Measurements from ENCODE around the gene ZNF490.
"Not testable (repeated sequence)": the region's sequence is repeated elsewhere in the genome, so short reads cannot be mapped to it uniquely, and the experiment has no call there.

Gene ZNF490

GRCh38 chr19:12596485-12596884, 14.1 kb downstream of the ZNF490 start:
- DNase-seq (ENCODE audit: extremely low read depth, low read depth) = no peak
- no peak for TF ChIP-seq CTCF (IDR thresholded peaks at IDR 0.05; ENCODE audit: low read depth, low read length)

- TF ChIP-seq CTCF (IDR thresholded peaks at IDR 0.05; ENCODE audit: low read depth, low read length) = no peak
- DNase-seq (ENCODE audit: extremely low read depth, low read depth) = no peak
These were observed 29.5 kb downstream of the ZNF490 start for GRCh38 chr19:12581100-12581499.

- no peak for DNase-seq (ENCODE audit: extremely low read depth, low read depth)
- TF ChIP-seq CTCF (IDR thresholded peaks at IDR 0.05; ENCODE audit: low read depth, low read length) = no peak
These were observed 30.4 kb downstream of the ZNF490 start for GRCh38 chr19:12580180-12580694.

GRCh38 chr19:12578641-12579040, 32.0 kb downstream of the ZNF490 start:
- DNase-seq (ENCODE audit: extremely low read depth, low read depth) = no peak
- no peak for TF ChIP-seq CTCF (IDR thresholded peaks at IDR 0.05; ENCODE audit: low read depth, low read length)

GRCh38 chr19:12574036-12574435, 36.6 kb downstream of the ZNF490 start:
- no peak for TF ChIP-seq CTCF (IDR thresholded peaks at IDR 0.05; ENCODE audit: low read depth, low read length)
- no peak for DNase-seq (ENCODE audit: extremely low read depth, low read depth)

- no peak for TF ChIP-seq CTCF (IDR thresholded peaks at IDR 0.05; ENCODE audit: low read depth, low read length)
- DNase-seq (ENCODE audit: extremely low read depth, low read depth) = no peak
These were observed 42.7 kb downstream of the ZNF490 start for GRCh38 chr19:12567951-12568350.

- DNase-seq (ENCODE audit: extremely low read depth, low read depth) = not testable (repeated sequence)
These were observed 44.2 kb downstream of the ZNF490 start for GRCh38 chr19:12566380-12566779.

- peak; percentile 99 for TF ChIP-seq CTCF (IDR thresholded peaks at IDR 0.05; ENCODE audit: low read depth, low read length)
- peak; percentile 79 for DNase-seq (ENCODE audit: extremely low read depth, low read depth)
These were observed 46.5 kb downstream of the ZNF490 start for GRCh38 chr19:12564016-12564664.

Measured in AG09319 (cell line).